Stimulated activated CD4-positive, alpha-beta T cell treated with anti-CD3 and anti-CD28 coated beads, TNF-alpha, amount 100 ng/mL, for 1 hour (primary cell): ENCODE results near the gene PLD1.
"Not testable (repeated sequence)": the region's sequence is repeated elsewhere in the genome, so short reads cannot be mapped to it uniquely, and the experiment has no call there.

Experiments used
- DNase-seq, 3 donors: peaks; one replicate each; pipeline ENCODE4 v3.0.0-alpha.2; 2020; ENCODE audit warnings: low read depth in 3 of 3, low spot score in 1 of 3

The PLD1 gene

GRCh38 chr3:171626799-171627198 is 183.5 kb downstream of the PLD1 start:
- DNase-seq: not testable (repeated sequence)

GRCh38 chr3:171622126-171622525 is 188.2 kb downstream of the PLD1 start:
- DNase-seq: no peak

GRCh38 chr3:171620825-171621434 is 189.4 kb downstream of the PLD1 start:
- no peak for DNase-seq

GRCh38 chr3:171616798-171617197 is 193.5 kb downstream of the PLD1 start:
- no peak for DNase-seq

GRCh38 chr3:171615686-171616085 is 194.6 kb downstream of the PLD1 start:
- no peak for DNase-seq

- DNase-seq: no peak
Measured at GRCh38 chr3:171615281-171615680, 195.0 kb downstream of the PLD1 start.

GRCh38 chr3:171614318-171614921 is 195.9 kb downstream of the PLD1 start:
- no peak for DNase-seq

- no peak for DNase-seq
Measured at GRCh38 chr3:171607452-171607851, 202.8 kb downstream of the PLD1 start.

GRCh38 chr3:171606151-171606751 is 204.0 kb downstream of the PLD1 start:
- no peak for DNase-seq

GRCh38 chr3:171604370-171604769 is 205.9 kb downstream of the PLD1 start:
- no peak for DNase-seq

- DNase-seq: no peak
Measured at GRCh38 chr3:171602072-171602471, 208.2 kb downstream of the PLD1 start.

- no peak for DNase-seq
Measured at GRCh38 chr3:171600030-171600429, 210.3 kb downstream of the PLD1 start.

GRCh38 chr3:171598990-171599389 is 211.3 kb downstream of the PLD1 start:
- no peak for DNase-seq

- DNase-seq: no peak
Measured at GRCh38 chr3:171592786-171593185, 217.5 kb downstream of the PLD1 start.

- DNase-seq: no peak
Measured at GRCh38 chr3:171591070-171591469, 219.2 kb downstream of the PLD1 start.

GRCh38 chr3:171586274-171586673 is 224.0 kb downstream of the PLD1 start:
- DNase-seq: no peak

- no peak for DNase-seq
Measured at GRCh38 chr3:171585039-171585438, 225.2 kb downstream of the PLD1 start.

GRCh38 chr3:171584100-171584499 is 226.2 kb downstream of the PLD1 start:
- DNase-seq: no peak

GRCh38 chr3:171574556-171575240 is 235.6 kb downstream of the PLD1 start:
- no peak for DNase-seq

GRCh38 chr3:171569571-171570132 is 240.6 kb downstream of the PLD1 start:
- DNase-seq: no peak

GRCh38 chr3:171568766-171569165 is 241.5 kb downstream of the PLD1 start:
- DNase-seq: no peak
